ENCODE data around the gene ANKRD52.

GRCh38 chr12:56267443-56268071 is 9.4 kb upstream of the ANKRD52 start:
- TF ChIP-seq POLR2A (IDR thresholded peaks at IDR 0.05): no peak
- TF ChIP-seq, protein P1, sequence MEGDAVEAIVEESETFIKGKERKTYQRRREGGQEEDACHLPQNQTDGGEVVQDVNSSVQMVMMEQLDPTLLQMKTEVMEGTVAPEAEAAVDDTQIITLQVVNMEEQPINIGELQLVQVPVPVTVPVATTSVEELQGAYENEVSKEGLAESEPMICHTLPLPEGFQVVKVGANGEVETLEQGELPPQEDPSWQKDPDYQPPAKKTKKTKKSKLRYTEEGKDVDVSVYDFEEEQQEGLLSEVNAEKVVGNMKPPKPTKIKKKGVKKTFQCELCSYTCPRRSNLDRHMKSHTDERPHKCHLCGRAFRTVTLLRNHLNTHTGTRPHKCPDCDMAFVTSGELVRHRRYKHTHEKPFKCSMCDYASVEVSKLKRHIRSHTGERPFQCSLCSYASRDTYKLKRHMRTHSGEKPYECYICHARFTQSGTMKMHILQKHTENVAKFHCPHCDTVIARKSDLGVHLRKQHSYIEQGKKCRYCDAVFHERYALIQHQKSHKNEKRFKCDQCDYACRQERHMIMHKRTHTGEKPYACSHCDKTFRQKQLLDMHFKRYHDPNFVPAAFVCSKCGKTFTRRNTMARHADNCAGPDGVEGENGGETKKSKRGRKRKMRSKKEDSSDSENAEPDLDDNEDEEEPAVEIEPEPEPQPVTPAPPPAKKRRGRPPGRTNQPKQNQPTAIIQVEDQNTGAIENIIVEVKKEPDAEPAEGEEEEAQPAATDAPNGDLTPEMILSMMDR (IDR thresholded peaks at IDR 0.05): no peak
